ENCODE results near the gene LCOR. TPM values are rescaled to one million over a fixed set of nuclear protein-coding genes. Genes with fewer than 3 reads are reported as not detected.

The LCOR gene
- 29.4 and 32.3 TPM in 2 replicates for total RNA-seq

DNA sequence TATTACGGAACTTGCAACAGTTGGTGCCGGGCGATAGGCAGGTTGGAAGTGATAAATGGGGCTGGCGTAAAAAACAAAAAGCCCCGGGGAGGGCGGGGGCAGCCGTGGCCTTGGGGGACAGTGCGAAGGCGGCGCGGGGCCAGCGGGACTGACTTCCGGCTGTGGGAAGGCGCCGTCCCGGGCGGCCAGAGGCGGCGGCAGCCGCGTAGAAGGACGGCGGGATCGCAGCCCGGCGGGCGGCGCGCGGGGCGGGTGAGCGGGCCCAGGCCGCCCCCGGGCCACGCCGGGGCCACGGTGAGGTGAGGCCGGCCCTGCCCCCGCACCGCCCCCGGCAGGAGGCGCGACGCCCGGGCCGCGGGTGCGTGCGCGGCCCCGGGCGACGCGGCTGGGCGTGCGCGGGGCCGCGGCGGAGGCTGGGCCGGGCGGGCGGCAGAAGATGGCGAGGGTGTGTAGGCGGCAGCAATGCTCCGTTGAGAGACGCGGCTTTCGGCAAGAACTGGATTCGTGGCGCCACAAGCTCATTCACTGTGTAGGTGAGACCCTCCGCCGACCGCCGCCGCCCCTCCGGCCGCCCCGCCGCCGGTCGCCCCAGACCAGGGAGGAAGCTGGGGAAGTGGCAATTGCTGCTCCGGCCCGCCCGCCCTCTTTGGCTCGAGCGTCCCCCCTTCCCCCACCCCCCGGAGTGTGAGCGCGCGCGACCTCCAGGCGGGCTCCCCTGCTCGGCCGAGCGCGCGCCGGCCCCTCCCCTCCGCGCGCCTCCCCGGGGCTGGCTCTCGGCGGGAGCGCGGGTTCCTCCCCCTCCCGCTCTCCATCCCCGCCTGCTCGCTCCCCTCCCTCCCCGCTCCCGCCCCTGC, at the start of gene LCOR:
TSS of gene LCOR (plus strand) at position 432 of the 854 bp plus-strand sequence. CDS start 116,760 bp downstream, outside the sequence.

Small RNA genes lying within 50 kb of the gene (small RNA-seq; reads per million reads assigned to genes)
- not detected for gene HMGN2P35
- gene MIR607 = not detected

Other genes with a start within 250 kb of the LCOR start
- 98.3 and 113 TPM in 2 replicates for gene TM9SF3, start 245.3 kb upstream of the LCOR start, total RNA-seq
- gene PIK3AP1, start 111.8 kb upstream of the LCOR start, total RNA-seq = 0.33 and 0.38 TPM in 2 replicates

Data from vein endothelial cell (primary cell).